Prostate gland (tissue), 2 donors: ENCODE data around the gene TRIP4. TPM values are rescaled to one million over a fixed set of nuclear protein-coding genes. Genes with fewer than 3 reads are reported as not detected.

Experiments
- DNase-seq: peaks from one replicate; pipeline ENCODE4 v3.0.0-alpha.2; 2019; ENCODE audit warnings: low spot score
- H3K27ac ChIP-seq, 2 donors: fragments of 200-600 bp; sonication (generic); 2 replicates each; pipeline ENCODE4 v1.5.1; 2017 to 2019
- H3K27me3 ChIP-seq: fragments of 200-600 bp; sonication (generic); replicated peaks from 2 replicates; pipeline ENCODE4 v1.5.1; 2019; ENCODE audit not compliant: insufficient read depth
- H3K36me3 ChIP-seq, 2 donors: fragments of 200-600 bp; sonication (generic); 1 replicate in 1 of 2; 2 replicates in 1 of 2; pipeline versions ENCODE4 v1.5.1 to v1.8.1; 2017 to 2019
- H3K4me1 ChIP-seq: fragments of 200-600 bp; sonication (generic); replicated peaks from 2 replicates; pipeline ENCODE4 v1.5.1; 2019
- H3K4me3 ChIP-seq, 2 donors: fragments of 200-600 bp; sonication (generic); 2 replicates each; pipeline ENCODE4 v1.5.1; 2017 to 2019
- H3K9me3 ChIP-seq: fragments of 200-600 bp; sonication (generic); 2 replicates; pipeline ENCODE4 v1.5.1; 2017
- CTCF ChIP-seq, 4 experiments: fragments of 200-600 bp in 2 of 4; fragments of 450-650 bp in 2 of 4; sonication (generic) in 2 of 4; IDR thresholded peaks; 1 replicate in 3 of 4; 2 replicates in 1 of 4; pipeline ENCODE4 v1.5.1; 2016 to 2019; ENCODE audit warnings: antibody characterized with exemption in 4 of 4, mild to moderate bottlenecking in 2 of 4, moderate library complexity in 2 of 4
- POLR2A ChIP-seq: fragments of 450-650 bp; IDR thresholded peaks from one replicate; pipeline ENCODE4 v1.6.1; 2016; ENCODE audit warnings: antibody characterized with exemption, mild to moderate bottlenecking
- POLR2AphosphoS5 ChIP-seq: sonication (generic); formaldehyde crosslinking; IDR thresholded peaks from one replicate; pipeline ENCODE4 v1.6.1; 2017; ENCODE audit warnings: antibody characterized with exemption
- WGBS: methylation state at CpG from one replicate; pipeline ENCODE4 v1.1.5; 2018; 5-methylcytosine and 5-hydroxymethylcytosine counted together
- intact Hi-C: fragments of 100-400 bp; cut with DNase I; formaldehyde crosslinking; loops from one replicate; pipeline ENCODE4 v1.14.2; 2022
- total RNA-seq, 2 donors: library from RNA; depleted of rRNA; stranded (reverse); fragments of >200 nt; gene quantifications; one replicate each; pipeline ENCODE4 v1.1.0, GENCODE V29; 2016

TRIP4 gene
- 10 to 100 TPM; 14.6 to 17.6 TPM for total RNA-seq

DNA sequence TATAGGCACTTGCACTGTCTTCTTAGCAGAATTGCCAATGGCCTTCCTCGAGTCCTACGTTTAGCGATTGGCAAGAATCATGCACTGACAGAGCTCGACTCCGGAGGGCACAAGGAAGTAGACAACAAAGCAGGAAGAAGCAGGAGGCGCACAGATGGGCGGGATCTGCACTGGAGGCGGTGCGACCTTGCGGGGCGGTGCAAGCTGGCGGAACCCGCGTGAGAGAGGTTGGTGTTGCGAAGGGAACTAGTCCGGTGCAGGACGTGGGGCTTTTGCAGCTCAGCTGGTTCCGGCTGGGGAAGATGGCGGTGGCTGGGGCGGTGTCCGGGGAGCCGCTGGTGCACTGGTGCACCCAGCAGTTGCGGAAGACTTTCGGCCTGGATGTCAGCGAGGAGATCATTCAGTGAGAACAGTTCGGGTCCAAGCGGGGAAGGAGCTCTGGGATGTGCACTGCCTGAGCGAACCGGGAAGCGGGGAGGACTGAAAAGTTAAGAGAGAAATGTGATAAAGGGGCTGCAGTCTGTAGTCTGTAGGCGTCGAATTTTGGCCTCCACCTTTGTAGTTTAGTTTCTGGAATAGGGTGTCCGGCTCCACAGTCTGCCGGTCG, at the start of gene TRIP4:
Gene TRIP4, plus strand, starts transcription at position 275 of the 607 bp plus-strand sequence. Its CDS starts 28 bp downstream, at position 303.
- TF ChIP-seq POLR2AphosphoS5, result peak; percentile 93
- peak; percentile 59 for TF ChIP-seq POLR2A
- TF ChIP-seq CTCF (IDR thresholded peaks at IDR 0.05), result no peak

DNA sequence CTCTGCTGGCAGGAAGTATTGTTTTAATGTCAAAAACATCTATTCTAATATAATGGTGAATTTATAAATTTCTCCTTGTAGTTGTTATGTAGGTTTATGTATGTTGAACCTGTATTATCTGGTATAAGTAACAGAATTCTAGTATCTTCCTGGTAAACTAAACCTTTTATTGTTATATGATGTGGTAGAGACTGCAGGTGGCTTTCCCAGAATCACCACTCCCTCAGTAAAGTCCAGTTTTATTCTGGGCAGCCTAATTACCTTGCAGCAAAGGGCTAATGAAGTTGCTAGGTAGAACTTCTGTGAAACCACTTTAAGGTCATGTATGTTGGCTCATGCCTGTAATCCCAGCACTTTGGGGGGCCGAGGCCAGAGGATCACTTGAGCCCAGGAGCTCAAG, 47.3 kb upstream of the TRIP4 start:
- Histone ChIP-seq H3K4me3 (no peak overlapping the region), H3K27me3 (no peaks in the 10 kb centered on the region), H3K9me3 (no peaks in the 10 kb centered on the region), H3K27ac (no peak overlapping the region), H3K4me1 (no peaks in the 10 kb centered on the region), H3K36me3 (no peaks in the 10 kb centered on the region)
- WGBS, result 90% methylated on average over 1 of the region's 1 CpG
- intact Hi-C loops, result no loop called here
- no peak for DNase-seq
- TF ChIP-seq CTCF (IDR thresholded peaks at IDR 0.05), result no peak
- TF ChIP-seq POLR2AphosphoS5, result no peak
- no peak for TF ChIP-seq POLR2A

More for the DNA sequence above, at the start of gene TRIP4:
- intact Hi-C loops, result no loop called here
- Histone ChIP-seq H3K27ac (peak within 1 kb of the TSS; percentile 65 to 69), H3K36me3 (no peaks in the 10 kb centered on the region), H3K27me3 (no peaks in the 10 kb centered on the region), H3K4me1 (no peaks in the 10 kb centered on the region), H3K4me3 (peak within 1 kb of the TSS; percentile 44 to 55), H3K9me3 (no peaks in the 10 kb centered on the region)
- WGBS, result under 1% methylated on average over 35 of the region's 35 CpGs
- DNase-seq, result peak; percentile 91

DNA sequence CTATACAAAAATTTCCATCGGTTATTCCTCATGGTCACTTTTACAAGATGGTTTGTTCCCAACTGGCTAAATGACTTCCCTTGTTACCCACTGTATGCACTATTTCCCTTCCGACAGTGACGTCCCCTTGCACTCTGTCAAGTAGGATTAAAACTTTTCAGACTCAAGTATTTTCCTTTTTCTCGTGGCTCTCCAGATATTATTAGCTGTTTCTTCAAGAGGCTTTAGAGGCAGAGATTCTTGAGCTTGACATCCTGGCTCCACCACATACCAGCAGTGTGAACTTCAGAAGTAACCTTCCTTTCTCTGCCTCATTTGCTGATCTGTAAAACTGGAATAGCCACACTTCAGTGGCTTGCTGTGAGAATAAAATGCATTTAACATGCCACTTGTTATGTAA, 45.7 kb upstream of the TRIP4 start:
- no peaks in the 10 kb centered on the region for H3K4me1 ChIP-seq
- no peak for DNase-seq
- TF ChIP-seq POLR2AphosphoS5 (no peak), POLR2A (no peak), CTCF (IDR thresholded peaks at IDR 0.05) (no peak)

DNA sequence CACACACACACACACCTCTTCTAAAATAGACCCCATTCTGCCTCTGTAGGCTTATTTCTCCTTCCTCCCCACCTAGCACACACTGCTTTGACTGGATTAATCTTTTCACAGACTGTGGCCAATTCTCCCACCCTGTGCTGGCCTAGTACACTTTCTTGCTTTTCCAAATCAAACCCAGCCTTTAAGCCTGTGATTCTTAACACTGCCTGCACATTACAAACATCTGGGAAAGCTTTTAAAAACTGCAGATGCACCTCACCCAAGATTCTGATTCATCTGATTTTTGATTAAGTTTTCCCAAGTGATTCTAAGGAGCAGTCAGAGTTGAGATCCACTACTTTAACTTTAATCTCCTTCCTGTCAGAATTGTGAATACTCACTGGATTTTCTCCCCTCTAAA, 44.4 kb upstream of the TRIP4 start:
- no peak for DNase-seq
- intact Hi-C loops, result no loop called here
- Histone ChIP-seq H3K9me3 (no peaks in the 10 kb centered on the region), H3K27ac (no peak overlapping the region), H3K36me3 (no peaks in the 10 kb centered on the region), H3K4me1 (no peaks in the 10 kb centered on the region), H3K27me3 (no peaks in the 10 kb centered on the region), H3K4me3 (no peak overlapping the region)
- no peak for TF ChIP-seq POLR2A

More for the DNA sequence above, 45.7 kb upstream of the TRIP4 start:
- H3K4me3 ChIP-seq, result no peak overlapping the region
- 76% methylated on average over 4 of the region's 4 CpGs for WGBS
- no peak overlapping the region for H3K27ac ChIP-seq
- no peaks in the 10 kb centered on the region for H3K36me3 ChIP-seq
- H3K9me3 ChIP-seq, result no peaks in the 10 kb centered on the region
- intact Hi-C loops, result no loop called here
- H3K27me3 ChIP-seq, result no peaks in the 10 kb centered on the region

GRCh38 chr15:64343841-64344240, 43.8 kb upstream of the TRIP4 start:
- Histone ChIP-seq H3K4me3 (no peak overlapping the region), H3K27me3 (no peaks in the 10 kb centered on the region), H3K36me3 (no peaks in the 10 kb centered on the region), H3K27ac (no peak overlapping the region), H3K9me3 (no peaks in the 10 kb centered on the region), H3K4me1 (no peaks in the 10 kb centered on the region)
- intact Hi-C loops, result no loop called here
- no peak for TF ChIP-seq POLR2AphosphoS5
- no peak for TF ChIP-seq POLR2A
- TF ChIP-seq CTCF (IDR thresholded peaks at IDR 0.05), result no peak
- no peak for DNase-seq
- 85% methylated on average over 2 of the region's 2 CpGs for WGBS
